Body of pancreas (tissue), 4 donors: ENCODE data around the gene ARID1A.

ENCODE experiments used
- POLR2A ChIP-seq, 3 donors: fragments of 450-650 bp; IDR thresholded peaks; one replicate each; pipeline ENCODE4 v1.6.1; 2016; ENCODE audit warnings: antibody characterized with exemption in 3 of 3, mild to moderate bottlenecking in 2 of 3
- TF ChIP-seq, protein P1 (sequence below), 7 experiments: fragments of 450-650 bp in 4 of 7; fragments of 200-600 bp in 3 of 7; sonication (generic) in 3 of 7; IDR thresholded peaks; one replicate each; pipeline ENCODE4 v1.5.1; 2016 to 2019; ENCODE audit warnings: antibody characterized with exemption in 7 of 7

DNA sequence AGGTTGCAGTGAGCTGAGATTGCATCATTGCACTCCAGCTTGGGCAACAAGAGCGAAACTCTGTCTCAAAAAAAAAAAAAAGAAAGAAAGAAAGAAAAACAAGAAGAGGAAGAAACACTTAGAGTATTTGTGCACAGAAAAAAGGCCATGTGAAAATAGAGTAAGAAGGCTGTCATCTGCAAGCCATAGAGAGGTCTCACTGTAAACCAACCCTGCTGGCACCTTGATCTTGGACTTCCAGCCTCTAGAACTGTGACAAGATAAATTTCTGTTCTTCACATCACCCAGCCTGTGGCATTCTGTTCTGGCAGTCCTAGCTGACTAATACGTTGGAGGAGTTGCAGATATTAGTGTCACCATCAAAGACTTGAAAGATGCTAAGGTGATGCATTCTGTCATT is 118.6 kb downstream of the ARID1A start:
- TF ChIP-seq, protein P1, sequence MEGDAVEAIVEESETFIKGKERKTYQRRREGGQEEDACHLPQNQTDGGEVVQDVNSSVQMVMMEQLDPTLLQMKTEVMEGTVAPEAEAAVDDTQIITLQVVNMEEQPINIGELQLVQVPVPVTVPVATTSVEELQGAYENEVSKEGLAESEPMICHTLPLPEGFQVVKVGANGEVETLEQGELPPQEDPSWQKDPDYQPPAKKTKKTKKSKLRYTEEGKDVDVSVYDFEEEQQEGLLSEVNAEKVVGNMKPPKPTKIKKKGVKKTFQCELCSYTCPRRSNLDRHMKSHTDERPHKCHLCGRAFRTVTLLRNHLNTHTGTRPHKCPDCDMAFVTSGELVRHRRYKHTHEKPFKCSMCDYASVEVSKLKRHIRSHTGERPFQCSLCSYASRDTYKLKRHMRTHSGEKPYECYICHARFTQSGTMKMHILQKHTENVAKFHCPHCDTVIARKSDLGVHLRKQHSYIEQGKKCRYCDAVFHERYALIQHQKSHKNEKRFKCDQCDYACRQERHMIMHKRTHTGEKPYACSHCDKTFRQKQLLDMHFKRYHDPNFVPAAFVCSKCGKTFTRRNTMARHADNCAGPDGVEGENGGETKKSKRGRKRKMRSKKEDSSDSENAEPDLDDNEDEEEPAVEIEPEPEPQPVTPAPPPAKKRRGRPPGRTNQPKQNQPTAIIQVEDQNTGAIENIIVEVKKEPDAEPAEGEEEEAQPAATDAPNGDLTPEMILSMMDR (IDR thresholded peaks at IDR 0.05), result no peak
- no peak for TF ChIP-seq POLR2A (IDR thresholded peaks at IDR 0.05)
